Measurements from ENCODE around the gene OSBPL5.

OSBPL5 gene

DNA sequence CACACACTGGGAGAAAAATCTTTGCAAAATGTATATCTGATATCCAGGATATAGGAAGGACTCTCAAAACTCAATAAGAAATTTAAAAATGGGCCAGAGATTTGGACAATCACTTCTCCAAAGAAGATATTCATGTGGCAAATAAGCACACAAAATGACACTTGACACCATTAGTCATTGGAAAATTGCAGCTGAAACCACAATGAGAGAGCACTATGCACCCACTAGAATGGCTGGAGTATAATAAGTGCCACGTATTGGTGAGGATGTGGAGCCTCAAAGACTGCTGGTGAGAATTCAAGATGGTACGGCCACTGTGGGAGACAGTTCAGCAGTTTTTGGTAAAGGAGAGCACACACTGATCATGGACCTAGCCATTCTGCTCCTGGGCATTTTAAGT lies 12.8 kb upstream of the OSBPL5 start:
- 72% methylated on average over 2 of the region's 2 CpGs for WGBS
- no peak overlapping the region for H3K18ac ChIP-seq (ENCODE audit: low read depth in 1 of 2, low read length in 2 of 2)
- H2BK5ac ChIP-seq (ENCODE audit: low read depth, low read length, poor library complexity, severe bottlenecking), result no peak overlapping the region
- no peaks in the 10 kb centered on the region for H3K79me1 ChIP-seq (replicated peaks; ENCODE audit: low read length, poor library complexity, severe bottlenecking)
- no peak overlapping the region for H2BK120ac ChIP-seq (ENCODE audit: low read depth, low read length)
- no peak overlapping the region for H3K4ac ChIP-seq (ENCODE audit: low read depth in 1 of 2, low read length in 2 of 2)
- H2AFZ ChIP-seq (ENCODE audit: low read depth, low read length), result no peak overlapping the region
- no peak overlapping the region for H3K14ac ChIP-seq (ENCODE audit: low read length in 2 of 2)
- H3K36me3 ChIP-seq (ENCODE audit: control insufficient read depth in 1 of 2, insufficient read depth in 2 of 2, low read depth in 1 of 2, low read length in 2 of 2), result no peaks in the 10 kb centered on the region
- no peak overlapping the region for H3K4me3 ChIP-seq (ENCODE audit: insufficient read depth in 1 of 2, low read depth in 1 of 2, low read length in 2 of 2)
- H3K9ac ChIP-seq (ENCODE audit: low read length), result no peak overlapping the region
- H3K27ac ChIP-seq (ENCODE audit: low read length, poor library complexity, severe bottlenecking), result no peak overlapping the region
- H2BK15ac ChIP-seq (ENCODE audit: low read depth, poor library complexity, severe bottlenecking), result no peak overlapping the region
- H3K4me1 ChIP-seq (ENCODE audit: control insufficient read depth, insufficient read depth, low read depth, low read length), result no peaks in the 10 kb centered on the region
- no peak overlapping the region for H2AK5ac ChIP-seq (ENCODE audit: low read length, severe bottlenecking)
- no peak overlapping the region for H3K4me2 ChIP-seq (ENCODE audit: low read length, poor library complexity, severe bottlenecking)
- H4K91ac ChIP-seq (ENCODE audit: low read length), result no peak overlapping the region
- peak; percentile 64 for DNase-seq
- peaks cover 0 to 18% of the 10 kb centered on the region in 2 experiments for H3K27me3 ChIP-seq (ENCODE audit: control insufficient read depth in 1 of 2, insufficient read depth in 1 of 2, low read length in 2 of 2)
- H3K23ac ChIP-seq (ENCODE audit: low read length in 2 of 2), result no peak overlapping the region
- H4K8ac ChIP-seq (ENCODE audit: low read length), result no peak overlapping the region
- H2BK12ac ChIP-seq (ENCODE audit: low read length in 2 of 2), result no peak overlapping the region
- peaks cover 21% of the 10 kb centered on the region for H3K9me3 ChIP-seq (ENCODE audit: control insufficient read depth, low read length)

DNA sequence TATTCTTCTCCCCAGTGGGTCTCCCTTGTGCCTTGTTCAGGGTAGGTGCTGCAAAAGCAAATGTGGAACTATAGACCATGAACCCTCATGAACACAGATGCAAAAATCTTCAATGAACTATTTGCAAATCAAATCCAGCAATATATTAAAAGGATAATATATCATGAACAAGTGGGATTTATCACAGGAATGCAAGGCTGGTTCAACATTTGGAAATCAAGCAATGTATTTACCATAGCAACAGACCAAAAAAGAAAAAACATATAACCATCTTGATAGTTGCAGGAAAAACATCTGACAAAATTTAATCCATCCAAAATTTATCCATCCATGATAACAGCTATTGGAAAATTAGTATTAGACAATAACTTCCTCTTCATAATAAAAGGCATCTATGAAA lies 11.4 kb upstream of the OSBPL5 start:
- H2BK15ac ChIP-seq (ENCODE audit: low read depth, poor library complexity, severe bottlenecking), result no peak overlapping the region
- no peak overlapping the region for H3K4me3 ChIP-seq (ENCODE audit: insufficient read depth in 1 of 2, low read depth in 1 of 2, low read length in 2 of 2)
- no peak overlapping the region for H3K23ac ChIP-seq (ENCODE audit: low read length in 2 of 2)
- no peak overlapping the region for H3K14ac ChIP-seq (ENCODE audit: low read length in 2 of 2)
- no peak overlapping the region for H2AFZ ChIP-seq (ENCODE audit: low read depth, low read length)
- no peak overlapping the region for H2BK5ac ChIP-seq (ENCODE audit: low read depth, low read length, poor library complexity, severe bottlenecking)
- H2AK5ac ChIP-seq (ENCODE audit: low read length, severe bottlenecking), result no peak overlapping the region
- H2BK120ac ChIP-seq (ENCODE audit: low read depth, low read length), result no peak overlapping the region
- H3K27ac ChIP-seq (ENCODE audit: low read length, poor library complexity, severe bottlenecking), result no peak overlapping the region
- H3K9me3 ChIP-seq (ENCODE audit: control insufficient read depth, low read length), result peaks cover 21% of the 10 kb centered on the region
- no peaks in the 10 kb centered on the region for H3K36me3 ChIP-seq (ENCODE audit: control insufficient read depth in 1 of 2, insufficient read depth in 2 of 2, low read depth in 1 of 2, low read length in 2 of 2)
- no peak overlapping the region for H4K8ac ChIP-seq (ENCODE audit: low read length)
- no peak overlapping the region for H4K91ac ChIP-seq (ENCODE audit: low read length)
- H3K4me2 ChIP-seq (ENCODE audit: low read length, poor library complexity, severe bottlenecking), result no peak overlapping the region
- no peak overlapping the region for H2BK12ac ChIP-seq (ENCODE audit: low read length in 2 of 2)
- no peak overlapping the region for H3K9ac ChIP-seq (ENCODE audit: low read length)
- no peaks in the 10 kb centered on the region for H3K79me1 ChIP-seq (replicated peaks; ENCODE audit: low read length, poor library complexity, severe bottlenecking)
- no peak for DNase-seq
- no peak overlapping the region for H3K4ac ChIP-seq (ENCODE audit: low read depth in 1 of 2, low read length in 2 of 2)
- H3K18ac ChIP-seq (ENCODE audit: low read depth in 1 of 2, low read length in 2 of 2), result no peak overlapping the region
- peaks cover 0 to 23% of the 10 kb centered on the region in 2 experiments for H3K27me3 ChIP-seq (ENCODE audit: control insufficient read depth in 1 of 2, insufficient read depth in 1 of 2, low read length in 2 of 2)
- H3K4me1 ChIP-seq (ENCODE audit: control insufficient read depth, insufficient read depth, low read depth, low read length), result no peaks in the 10 kb centered on the region

DNA sequence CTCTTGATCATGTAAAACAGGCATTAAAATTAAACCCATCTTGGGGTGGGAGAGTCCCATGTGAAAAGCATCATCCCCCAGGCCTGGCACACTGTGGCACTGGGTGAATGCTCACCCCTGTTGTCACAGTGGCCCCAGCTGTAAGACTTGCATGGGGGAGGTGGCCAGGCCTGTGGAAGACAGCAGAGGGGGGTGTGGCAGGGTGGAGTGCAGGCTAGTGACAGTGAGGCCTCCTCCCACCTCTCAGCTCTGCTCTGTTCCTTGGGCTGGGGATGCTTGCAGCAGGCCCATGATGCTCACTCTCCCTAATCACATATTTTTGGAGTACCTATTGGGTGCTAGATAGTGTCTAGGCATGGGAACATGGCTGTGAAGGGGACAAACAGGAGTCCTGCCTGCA lies 10.1 kb upstream of the OSBPL5 start:
- H3K18ac ChIP-seq (ENCODE audit: low read depth in 1 of 2, low read length in 2 of 2), result no peak overlapping the region
- no peak overlapping the region for H3K27ac ChIP-seq (ENCODE audit: low read length, poor library complexity, severe bottlenecking)
- H2BK5ac ChIP-seq (ENCODE audit: low read depth, low read length, poor library complexity, severe bottlenecking), result no peak overlapping the region
- no peak overlapping the region for H4K8ac ChIP-seq (ENCODE audit: low read length)
- H3K4me2 ChIP-seq (ENCODE audit: low read length, poor library complexity, severe bottlenecking), result no peak overlapping the region
- no peak overlapping the region for H3K4me3 ChIP-seq (ENCODE audit: insufficient read depth in 1 of 2, low read depth in 1 of 2, low read length in 2 of 2)
- peaks cover 0 to 21% of the 10 kb centered on the region in 2 experiments for H3K27me3 ChIP-seq (ENCODE audit: control insufficient read depth in 1 of 2, insufficient read depth in 1 of 2, low read length in 2 of 2)
- H2AK5ac ChIP-seq (ENCODE audit: low read length, severe bottlenecking), result no peak overlapping the region
- no peak overlapping the region for H3K9ac ChIP-seq (ENCODE audit: low read length)
- no peaks in the 10 kb centered on the region for H3K36me3 ChIP-seq (ENCODE audit: control insufficient read depth in 1 of 2, insufficient read depth in 2 of 2, low read depth in 1 of 2, low read length in 2 of 2)
- no peak for DNase-seq
- H2BK15ac ChIP-seq (ENCODE audit: low read depth, poor library complexity, severe bottlenecking), result no peak overlapping the region
- no peak overlapping the region for H2AFZ ChIP-seq (ENCODE audit: low read depth, low read length)
- no peak overlapping the region for H3K4ac ChIP-seq (ENCODE audit: low read depth in 1 of 2, low read length in 2 of 2)
- no peak overlapping the region for H2BK120ac ChIP-seq (ENCODE audit: low read depth, low read length)
- H3K4me1 ChIP-seq (ENCODE audit: control insufficient read depth, insufficient read depth, low read depth, low read length), result peaks cover 4% of the 10 kb centered on the region
- no peak overlapping the region for H3K14ac ChIP-seq (ENCODE audit: low read length in 2 of 2)
- no peak overlapping the region for H4K91ac ChIP-seq (ENCODE audit: low read length)
- H3K9me3 ChIP-seq (ENCODE audit: control insufficient read depth, low read length), result peaks cover 21% of the 10 kb centered on the region
- H3K23ac ChIP-seq (ENCODE audit: low read length in 2 of 2), result no peak overlapping the region
- no peak overlapping the region for H2BK12ac ChIP-seq (ENCODE audit: low read length in 2 of 2)
- H3K79me1 ChIP-seq (replicated peaks; ENCODE audit: low read length, poor library complexity, severe bottlenecking), result no peaks in the 10 kb centered on the region

DNA sequence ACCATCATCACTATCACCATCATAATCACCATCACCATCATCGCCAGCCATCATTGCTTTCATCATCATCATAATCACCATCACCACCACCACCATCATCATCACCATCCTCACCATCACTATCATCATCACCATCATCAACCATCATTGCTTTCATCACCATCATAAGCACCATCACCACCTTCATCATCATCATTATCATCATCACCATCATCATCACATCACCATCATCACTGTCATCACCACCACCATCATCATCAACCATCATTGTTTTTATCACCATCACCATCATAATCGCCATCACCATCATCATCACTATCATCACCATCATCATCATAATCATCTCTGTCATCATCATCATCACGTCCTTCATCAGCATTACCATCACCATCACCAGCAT lies 9.3 kb upstream of the OSBPL5 start:
- Histone ChIP-seq H3K27ac (ENCODE audit: low read length, poor library complexity, severe bottlenecking) (no peak overlapping the region), H2BK15ac (ENCODE audit: low read depth, poor library complexity, severe bottlenecking) (no peak overlapping the region), H4K8ac (ENCODE audit: low read length) (no peak overlapping the region), H3K23ac (ENCODE audit: low read length in 2 of 2) (no peak overlapping the region), H2BK12ac (ENCODE audit: low read length in 2 of 2) (no peak overlapping the region), H3K4me1 (ENCODE audit: control insufficient read depth, insufficient read depth, low read depth, low read length) (peaks cover 12% of the 10 kb centered on the region), H2BK5ac (ENCODE audit: low read depth, low read length, poor library complexity, severe bottlenecking) (no peak overlapping the region), H3K27me3 (ENCODE audit: control insufficient read depth in 1 of 2, insufficient read depth in 1 of 2, low read length in 2 of 2) (peaks cover 0 to 21% of the 10 kb centered on the region in 2 experiments), H3K4ac (ENCODE audit: low read depth in 1 of 2, low read length in 2 of 2) (no peak overlapping the region), H3K18ac (ENCODE audit: low read depth in 1 of 2, low read length in 2 of 2) (no peak overlapping the region), H3K79me1 (replicated peaks; ENCODE audit: low read length, poor library complexity, severe bottlenecking) (no peaks in the 10 kb centered on the region), H3K36me3 (ENCODE audit: control insufficient read depth in 1 of 2, insufficient read depth in 2 of 2, low read depth in 1 of 2, low read length in 2 of 2) (no peaks in the 10 kb centered on the region), H3K9ac (ENCODE audit: low read length) (no peak overlapping the region), H2AK5ac (ENCODE audit: low read length, severe bottlenecking) (no peak overlapping the region), H3K14ac (ENCODE audit: low read length in 2 of 2) (no peak overlapping the region), H4K91ac (ENCODE audit: low read length) (no peak overlapping the region), H3K4me3 (ENCODE audit: insufficient read depth in 1 of 2, low read depth in 1 of 2, low read length in 2 of 2) (no peak overlapping the region), H3K9me3 (ENCODE audit: control insufficient read depth, low read length) (peaks cover 21% of the 10 kb centered on the region), H2BK120ac (ENCODE audit: low read depth, low read length) (no peak overlapping the region), H2AFZ (ENCODE audit: low read depth, low read length) (no peak overlapping the region), H3K4me2 (ENCODE audit: low read length, poor library complexity, severe bottlenecking) (no peak overlapping the region)
- whole genome bisulfite sequencing, result 81% methylated on average over 3 of the region's 3 CpGs
- DNase-seq, result no peak

Data from mesenchymal stem cell (in vitro differentiated cells and primary cell).